GM23248 (cell line): ENCODE data around the gene ARHGAP23. TPM values are rescaled to one million over a fixed set of nuclear protein-coding genes. Genes with fewer than 3 reads are reported as not detected.

ENCODE experiments used
- DNase-seq: peaks from one replicate; pipeline ENCODE4 v3.0.0-alpha.2; 2015
- H2AFZ ChIP-seq: fragments of 200-600 bp; sonication (generic); 2 replicates; pipeline ENCODE4 v1.6.1; 2016; ENCODE audit warnings: antibody characterized with exemption
- H3F3A ChIP-seq: fragments of 200-600 bp; sonication (generic); 2 replicates; pipeline ENCODE4 v1.6.1; 2016; ENCODE audit warnings: mild to moderate bottlenecking, antibody characterized with exemption, mixed run types; ENCODE audit not compliant: insufficient read depth
- H3K27ac ChIP-seq: fragments of 200-600 bp; sonication (generic); 2 replicates; pipeline ENCODE4 v1.5.1; 2016; ENCODE audit warnings: mild to moderate bottlenecking
- H3K27me3 ChIP-seq: fragments of 200-600 bp; sonication (generic); replicated peaks from 2 replicates; pipeline ENCODE4 v1.6.1; 2016; ENCODE audit warnings: mild to moderate bottlenecking; ENCODE audit not compliant: insufficient read depth
- H3K36me3 ChIP-seq: fragments of 200-600 bp; sonication (generic); 2 replicates; pipeline ENCODE4 v1.6.1; 2016; ENCODE audit warnings: low read depth, mild to moderate bottlenecking
- H3K4me1 ChIP-seq: fragments of 200-600 bp; sonication (generic); 2 replicates; pipeline ENCODE4 v1.6.1; 2016; ENCODE audit warnings: mild to moderate bottlenecking; ENCODE audit not compliant: insufficient read depth
- H3K4me2 ChIP-seq: fragments of 200-600 bp; sonication (generic); one replicate; pipeline ENCODE4 v1.6.1; 2016; ENCODE audit warnings: mild to moderate bottlenecking; ENCODE audit not compliant: unreplicated experiment
- H3K4me3 ChIP-seq: fragments of 200-600 bp; sonication (generic); 2 replicates; pipeline ENCODE4 v1.5.1; 2016; ENCODE audit warnings: mild to moderate bottlenecking
- H3K79me2 ChIP-seq: fragments of 200-600 bp; sonication (generic); 2 replicates; pipeline ENCODE4 v1.6.1; 2016; ENCODE audit warnings: mild to moderate bottlenecking; ENCODE audit not compliant: insufficient read depth
- H3K9ac ChIP-seq: fragments of 200-600 bp; sonication (generic); 2 replicates; pipeline ENCODE4 v1.6.1; 2016; ENCODE audit warnings: mild to moderate bottlenecking
- H3K9me2 ChIP-seq: fragments of 200-600 bp; sonication (generic); 2 replicates; pipeline ENCODE4 v1.6.1; 2016; ENCODE audit warnings: mixed run types, mild to moderate bottlenecking, moderate library complexity; ENCODE audit not compliant: insufficient read depth
- H3K9me3 ChIP-seq: fragments of 200-600 bp; sonication (generic); one replicate; pipeline ENCODE4 v1.6.1; 2017; ENCODE audit warnings: low read depth
- H4K20me1 ChIP-seq: fragments of 200-600 bp; sonication (generic); 2 replicates; pipeline ENCODE4 v1.6.0; 2016; ENCODE audit not compliant: insufficient read depth
- EZH2 ChIP-seq: fragments of 200-600 bp; sonication (generic); IDR thresholded peaks from 2 replicates; pipeline ENCODE4 v1.6.1; 2018; ENCODE audit warnings: antibody characterized with exemption, mild to moderate bottlenecking; ENCODE audit not compliant: insufficient read depth, poor library complexity, severe bottlenecking
- EZH2phosphoT487 ChIP-seq: fragments of 200-600 bp; sonication (generic); IDR thresholded peaks from 2 replicates; pipeline ENCODE4 v1.6.1; 2018; ENCODE audit warnings: antibody characterized with exemption, moderate library complexity, mild to moderate bottlenecking, low read depth; ENCODE audit not compliant: insufficient read depth
- WGBS, 2 experiments: methylation state at CpG; one replicate each; pipeline ENCODE4 v1.1.6; 2015 to 2017; ENCODE audit warnings: low lambda C conversion rate in 2 of 2, low coverage in 1 of 2; ENCODE audit errors: missing lambda C conversion rate in 2 of 2; 5-methylcytosine and 5-hydroxymethylcytosine counted together
- in situ Hi-C: fragments of 300-500 bp; cut with MboI; formaldehyde crosslinking; loops from 2 replicates; pipeline ENCODE4 v1.15.0; 2020
- polyA plus RNA-seq: library from polyadenylated mRNA; unstranded; fragments of >200 nt; fragmentation: Nextera tagmentation; extraction: Ambion mirVana; gene quantifications from 2 replicates; pipeline ENCODE4 v1.2.1, GENCODE V29; 2016
- total RNA-seq: library from RNA; depleted of rRNA; stranded (reverse); fragments of >200 nt; shearing (Covaris generic); gene quantifications from 2 replicates; pipeline ENCODE4 v1.2.3, GENCODE V29; 2014

The ARHGAP23 gene
- total and polyA plus RNA-seq, 2 experiments from 2014 or later: 6.6 to 69.4 TPM

GRCh38 chr17:38532451-38532850 lies 104.2 kb downstream of the ARHGAP23 start:
- no peak for DNase-seq

DNA sequence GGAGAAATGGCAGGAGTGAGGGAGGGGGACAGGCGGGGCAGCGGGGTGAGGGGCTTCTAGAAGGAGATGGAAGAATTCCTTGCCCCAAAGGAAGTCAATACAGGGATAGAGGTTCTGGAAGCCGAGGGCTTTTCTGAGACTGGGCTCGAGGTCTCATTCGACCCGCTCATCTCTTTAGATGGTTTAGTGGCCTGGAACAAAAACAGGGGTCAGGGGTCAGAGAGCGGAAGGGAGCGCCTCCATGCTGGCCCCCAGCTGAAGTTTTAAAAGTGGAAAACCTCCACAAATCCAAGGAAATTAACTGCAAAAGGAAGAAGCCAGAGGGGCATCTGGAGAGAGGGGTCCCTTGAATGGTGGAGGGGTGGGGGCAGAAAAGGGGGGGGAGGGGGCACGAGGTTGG lies 105.0 kb downstream of the ARHGAP23 start:
- TF ChIP-seq EZH2phosphoT487: no peak
- TF ChIP-seq EZH2: no peak
- H3K4me1 ChIP-seq: no peaks in the 10 kb centered on the region
- in situ Hi-C loops: no loop called here
- H2AFZ ChIP-seq: no peak overlapping the region
- no peak overlapping the region for H3K4me3 ChIP-seq
- no peak overlapping the region for H3K9ac ChIP-seq
- peaks cover 34% of the 10 kb centered on the region for H3K27me3 ChIP-seq
- no peaks in the 10 kb centered on the region for H3K79me2 ChIP-seq
- H4K20me1 ChIP-seq: no peaks in the 10 kb centered on the region
- no peaks in the 10 kb centered on the region for H3K9me3 ChIP-seq
- H3F3A ChIP-seq: no peaks in the 10 kb centered on the region
- H3K36me3 ChIP-seq: no peaks in the 10 kb centered on the region
- no peak for DNase-seq
- H3K4me2 ChIP-seq: no peak overlapping the region
- H3K27ac ChIP-seq: no peak overlapping the region
- no peaks in the 10 kb centered on the region for H3K9me2 ChIP-seq
- WGBS, 2 experiments: 37 to 45% methylated on average over 6 to 9 of the region's 9 CpGs

More at GRCh38 chr17:38532451-38532850, 104.2 kb downstream of the ARHGAP23 start:
- Histone ChIP-seq H3K4me1 (no peaks in the 10 kb centered on the region), H3K4me2 (no peak overlapping the region), H3K36me3 (no peaks in the 10 kb centered on the region), H3K4me3 (no peak overlapping the region), H3K27me3 (peaks cover 37% of the 10 kb centered on the region), H3K9me2 (no peaks in the 10 kb centered on the region), H3K9ac (no peak overlapping the region), H3F3A (no peaks in the 10 kb centered on the region), H4K20me1 (no peaks in the 10 kb centered on the region), H3K79me2 (no peaks in the 10 kb centered on the region), H2AFZ (no peak overlapping the region), H3K27ac (no peak overlapping the region), H3K9me3 (no peaks in the 10 kb centered on the region)
- 57 to 60% methylated on average over 16 of the region's 16 CpGs for WGBS, 2 experiments
- TF ChIP-seq EZH2phosphoT487 (no peak), EZH2 (no peak)
- in situ Hi-C loops: no loop called here

GRCh38 chr17:38533866-38534497 lies 105.7 kb downstream of the ARHGAP23 start:
- Histone ChIP-seq H3K79me2 (no peaks in the 10 kb centered on the region), H3K27me3 (peaks cover 28% of the 10 kb centered on the region), H3K4me3 (no peak overlapping the region), H3K9me2 (no peaks in the 10 kb centered on the region), H3F3A (no peaks in the 10 kb centered on the region), H3K9me3 (no peaks in the 10 kb centered on the region), H3K4me1 (no peaks in the 10 kb centered on the region), H3K4me2 (no peak overlapping the region), H4K20me1 (no peaks in the 10 kb centered on the region), H3K36me3 (no peaks in the 10 kb centered on the region), H2AFZ (no peak overlapping the region), H3K9ac (no peak overlapping the region), H3K27ac (no peak overlapping the region)
- TF ChIP-seq EZH2: no peak
- no peak for TF ChIP-seq EZH2phosphoT487
- no peak for DNase-seq
- in situ Hi-C loops: no loop called here
- 58 to 65% methylated on average over 11 to 13 of the region's 13 CpGs for WGBS, 2 experiments

DNA sequence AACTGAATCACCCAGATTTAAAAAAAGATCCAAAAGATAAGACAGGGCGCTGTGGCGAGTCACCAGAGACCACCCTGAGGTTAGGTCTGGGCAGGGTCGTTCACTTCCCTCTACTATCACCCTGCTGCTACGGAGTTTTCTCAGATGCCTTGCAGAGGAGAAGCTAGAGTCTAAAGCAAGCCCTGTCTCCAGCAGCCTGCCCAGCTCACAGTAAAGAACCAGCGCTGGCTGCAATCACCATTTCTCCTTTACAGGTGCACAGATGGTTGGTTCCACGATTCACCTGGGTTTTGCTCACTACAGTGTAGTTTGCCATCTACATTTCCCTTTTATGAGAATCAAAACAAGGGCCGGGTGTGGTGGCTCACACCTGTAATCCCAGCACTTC lies 106.2 kb downstream of the ARHGAP23 start:
- no peak for TF ChIP-seq EZH2
- no peak for TF ChIP-seq EZH2phosphoT487
- H3K4me3 ChIP-seq: no peak overlapping the region
- no peak overlapping the region for H3K27ac ChIP-seq
- H4K20me1 ChIP-seq: no peaks in the 10 kb centered on the region
- no peak for DNase-seq
- H3K9ac ChIP-seq: no peak overlapping the region
- H3K36me3 ChIP-seq: no peaks in the 10 kb centered on the region
- H3K27me3 ChIP-seq: peaks cover 23% of the 10 kb centered on the region; the same call in 1 of the 2 replicates
- no peaks in the 10 kb centered on the region for H3K9me2 ChIP-seq
- H3K4me2 ChIP-seq: no peak overlapping the region
- H3K79me2 ChIP-seq: no peaks in the 10 kb centered on the region
- H3K9me3 ChIP-seq: no peaks in the 10 kb centered on the region
- H2AFZ ChIP-seq: no peak overlapping the region
- no peaks in the 10 kb centered on the region for H3F3A ChIP-seq
- in situ Hi-C loops: no loop called here
- 48 to 54% methylated on average over 7 of the region's 7 CpGs for WGBS, 2 experiments
- H3K4me1 ChIP-seq: no peaks in the 10 kb centered on the region

DNA sequence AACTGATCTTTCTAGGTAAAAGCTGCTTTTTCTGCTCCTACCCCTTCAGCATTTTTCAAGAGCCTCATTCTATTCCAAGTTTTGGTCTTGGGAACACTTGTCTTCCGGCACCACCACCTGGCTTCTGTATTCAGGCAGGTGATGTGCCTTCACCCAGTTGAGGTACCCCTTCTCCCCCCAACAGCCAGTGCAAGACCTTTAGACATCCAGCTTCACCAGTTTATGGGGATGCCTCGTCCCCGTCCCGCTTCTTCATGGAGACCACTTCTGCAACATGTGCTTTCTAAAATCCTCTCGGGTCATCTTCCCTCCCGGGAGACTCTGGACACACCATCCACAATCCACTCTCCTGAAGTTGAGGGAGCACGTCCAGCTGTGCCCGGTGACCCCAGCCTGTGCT lies 107.6 kb downstream of the ARHGAP23 start:
- in situ Hi-C loops: no loop called here
- Histone ChIP-seq H4K20me1 (no peaks in the 10 kb centered on the region), H3F3A (no peaks in the 10 kb centered on the region), H3K4me1 (no peaks in the 10 kb centered on the region), H3K9me2 (no peaks in the 10 kb centered on the region), H3K36me3 (no peaks in the 10 kb centered on the region), H2AFZ (no peak overlapping the region), H3K4me2 (no peak overlapping the region), H3K9ac (no peak overlapping the region), H3K4me3 (no peak overlapping the region), H3K9me3 (no peaks in the 10 kb centered on the region), H3K27me3 (peaks cover 15% of the 10 kb centered on the region; the same call in 1 of the 2 replicates), H3K27ac (no peak overlapping the region), H3K79me2 (no peaks in the 10 kb centered on the region)
- 39 to 42% methylated on average over 8 of the region's 8 CpGs for WGBS, 2 experiments
- TF ChIP-seq EZH2phosphoT487: no peak
- TF ChIP-seq EZH2: no peak
- no peak for DNase-seq
